Heart right ventricle (tissue), 16 donors: ENCODE results near the gene PPP1R16B. TPM values are rescaled to one million over a fixed set of nuclear protein-coding genes. Genes with fewer than 3 reads are reported as not detected.
A peak's percentile ranks its signal among the peaks of the same experiment; 100 is the strongest.

Source experiments
- ATAC-seq, 8 donors: fragments of 200-7000 bp; cut with Tn5 transposase; one replicate each; pipeline ENCODE4 v1.9.1; 2020; ENCODE audit warnings: mild to moderate bottlenecking in 8 of 8, moderate library complexity in 8 of 8, moderate number of reproducible peaks in 1 of 8
- DNase-seq, 2 donors: peaks; one replicate each; pipeline ENCODE4 v3.0.0-alpha.2; 2020
- H3K27ac ChIP-seq, 10 donors: fragments of 200-600 bp; sonication (generic) in 2 of 10; one replicate each; pipeline versions ENCODE4 v1.5.0 to v1.8.0; 2020 to 2022; ENCODE audit warnings: mild to moderate bottlenecking in 3 of 10
- H3K27me3 ChIP-seq, 7 donors: fragments of 200-600 bp; one replicate each; pipeline ENCODE4 v1.8.0; 2021 to 2022; ENCODE audit warnings: mild to moderate bottlenecking in 2 of 7
- H3K36me3 ChIP-seq, 9 donors: fragments of 200-600 bp; sonication (generic) in 1 of 9; one replicate each; pipeline versions ENCODE4 v1.5.0 to v1.8.0; 2020 to 2022; ENCODE audit warnings: mild to moderate bottlenecking in 2 of 9
- H3K4me1 ChIP-seq, 9 donors: fragments of 200-600 bp; sonication (generic) in 1 of 9; one replicate each; pipeline versions ENCODE4 v1.5.0 to v1.8.0; 2020 to 2022; ENCODE audit warnings: mild to moderate bottlenecking in 4 of 9
- H3K4me3 ChIP-seq, 10 donors: fragments of 200-600 bp; sonication (generic) in 2 of 10; one replicate each; pipeline versions ENCODE4 v1.5.0 to v1.8.0; 2020 to 2022; ENCODE audit warnings: mild to moderate bottlenecking in 7 of 10, moderate library complexity in 2 of 10
- H3K9me3 ChIP-seq, 11 donors: fragments of 200-600 bp in 10 of 11; sonication (generic) in 2 of 11; one replicate each; pipeline versions ENCODE4 v1.5.0 to v1.8.0; 2013 to 2022; ENCODE audit warnings: mild to moderate bottlenecking in 2 of 11, control low read depth in 1 of 11, moderate library complexity in 1 of 11
- WGBS, 2 donors: extraction: QIAGEN DNeasy Blood & Tissue Kit; methylation state at CpG; one replicate each; pipeline ENCODE4 v1.1.7; 2013; ENCODE audit warnings: inconsistent platforms in 1 of 2; 5-methylcytosine and 5-hydroxymethylcytosine counted together
- intact Hi-C, 10 donors: fragments of 100-400 bp; cut with DNase I; formaldehyde crosslinking; loops; one replicate each; pipeline versions ENCODE4 v1.11.1 to v1.14.2; 2022
- polyA plus RNA-seq, 2 donors: library from polyadenylated mRNA; stranded (reverse); fragments of 200-250 nt; gene quantifications; one replicate each; pipeline ENCODE4 v1.2.3, GENCODE V29; 2013
- total RNA-seq, 10 donors: library from RNA; stranded (reverse); fragmentation: NEBNext Ultra II Directional in 3 of 10; extraction: Animal tissue kit (Norgen Biotek cat#: 25700) in 3 of 10; gene quantifications; one replicate each; pipeline versions ENCODE4 v1.2.1 to v1.2.4, GENCODE V29; 2021 to 2023
- TF ChIP-seq, protein P1 (sequence below), 9 donors: fragments of 200-600 bp; sonication (generic) in 2 of 9; IDR thresholded peaks; one replicate each; pipeline versions ENCODE4 v1.5.0 to v1.8.0; 2021 to 2022; ENCODE audit warnings: antibody characterized with exemption in 9 of 9, mild to moderate bottlenecking in 5 of 9, moderate library complexity in 1 of 9
- donor health status: Arrhythmogenic right ventricular cardiomyopathy.
- donor health status: ischemic (EF 13 %, LVEDD 7.1; RV severe dilation, severe dysfunction).
- donor health status: healthy with polysubstance abuse.
- donor health status: DM: no; HTN: yes; CAD: no.
- donor health status: DM: no; HTN: no; CAD: no.
- donor health status: ischemic (EF 25% LVEDD 6.9; RV normal size, moderate dysfunction).
- donor health status: ischemic (EF 25% LVEDD 5.7; RV mildly dilated, moderate dysfunction).
- donor health status: healthy.
- donor health status: DM: yes; HTN: yes; CAD: no.
- donor health status: Ischemic cardiomyopathy.
- donor health status: ischemic (EF 35%, LVEDD 5.7; RV mildly dilated, moderate dysfunction).
- donor health status: nonischemic (EF 11% LVEDD 7.7; RV severe dilation, severe dysfunction).
- donor health status: DM: yes; HTN: yes; CAD: no.
- donor health status: PGD.
- donor health status: ischemic (EF 29% LVEDD 5.4; RV normal size, mild dysfunction).
- donor health status: nonischemic (EF 23%, LVEDD 6.1; RV moderate dilation, normal function).

PPP1R16B gene
- total and polyA plus RNA-seq, 12 donors = 2.5 to 13.8 (median 5.8) TPM

DNA sequence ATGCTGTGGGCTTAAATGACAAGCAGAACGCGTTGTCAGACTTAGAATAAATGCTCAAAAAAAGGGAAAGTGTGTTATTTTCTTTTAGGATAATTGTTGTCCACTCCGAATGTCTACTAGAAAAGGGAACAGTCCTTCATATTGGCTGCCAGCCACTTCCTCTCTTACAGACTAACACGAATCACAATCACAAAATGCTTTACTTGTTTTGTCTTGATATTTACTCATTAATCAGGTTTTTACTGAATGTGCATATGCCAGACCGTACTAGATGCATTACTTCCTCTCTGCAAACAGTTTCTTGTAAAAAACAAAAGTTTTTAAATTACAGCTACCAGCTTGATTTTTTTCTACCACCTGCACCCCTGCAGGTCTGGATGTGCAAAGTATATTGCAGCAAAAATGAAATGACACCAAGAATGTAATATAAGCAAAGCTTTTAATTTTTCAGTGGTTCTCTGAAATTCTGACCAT is 157.5 kb downstream of the PPP1R16B start:
- DNase-seq (no peak), ATAC-seq (no peak)
- Histone ChIP-seq H3K27ac (peak overlapping the region; percentile 89 to 96 (median 94)), H3K36me3 (peaks cover 0 to 19% (median 0%) of the 10 kb centered on the region in 9 donors), H3K4me3 (peak overlapping the region; percentile 82 to 99 (median 96)), H3K27me3 (no peaks in the 10 kb centered on the region), H3K9me3 (no peaks in the 10 kb centered on the region), H3K4me1 (peaks cover 0 to 22% (median 15%) of the 10 kb centered on the region in 9 donors)
- WGBS, 2 donors = 6 to 7% methylated on average over 5 of the region's 5 CpGs
- intact Hi-C loops = loop anchor here in 3 of 10 donors (1.0 to 2.0 kb wide), 2 partner anchors 36 to 37 kb away; partner anchors contain the start of gene FAM83D (in 3 of the 3)
- TF ChIP-seq, protein P1, sequence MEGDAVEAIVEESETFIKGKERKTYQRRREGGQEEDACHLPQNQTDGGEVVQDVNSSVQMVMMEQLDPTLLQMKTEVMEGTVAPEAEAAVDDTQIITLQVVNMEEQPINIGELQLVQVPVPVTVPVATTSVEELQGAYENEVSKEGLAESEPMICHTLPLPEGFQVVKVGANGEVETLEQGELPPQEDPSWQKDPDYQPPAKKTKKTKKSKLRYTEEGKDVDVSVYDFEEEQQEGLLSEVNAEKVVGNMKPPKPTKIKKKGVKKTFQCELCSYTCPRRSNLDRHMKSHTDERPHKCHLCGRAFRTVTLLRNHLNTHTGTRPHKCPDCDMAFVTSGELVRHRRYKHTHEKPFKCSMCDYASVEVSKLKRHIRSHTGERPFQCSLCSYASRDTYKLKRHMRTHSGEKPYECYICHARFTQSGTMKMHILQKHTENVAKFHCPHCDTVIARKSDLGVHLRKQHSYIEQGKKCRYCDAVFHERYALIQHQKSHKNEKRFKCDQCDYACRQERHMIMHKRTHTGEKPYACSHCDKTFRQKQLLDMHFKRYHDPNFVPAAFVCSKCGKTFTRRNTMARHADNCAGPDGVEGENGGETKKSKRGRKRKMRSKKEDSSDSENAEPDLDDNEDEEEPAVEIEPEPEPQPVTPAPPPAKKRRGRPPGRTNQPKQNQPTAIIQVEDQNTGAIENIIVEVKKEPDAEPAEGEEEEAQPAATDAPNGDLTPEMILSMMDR (IDR thresholded peaks at IDR 0.05) = no peak

DNA sequence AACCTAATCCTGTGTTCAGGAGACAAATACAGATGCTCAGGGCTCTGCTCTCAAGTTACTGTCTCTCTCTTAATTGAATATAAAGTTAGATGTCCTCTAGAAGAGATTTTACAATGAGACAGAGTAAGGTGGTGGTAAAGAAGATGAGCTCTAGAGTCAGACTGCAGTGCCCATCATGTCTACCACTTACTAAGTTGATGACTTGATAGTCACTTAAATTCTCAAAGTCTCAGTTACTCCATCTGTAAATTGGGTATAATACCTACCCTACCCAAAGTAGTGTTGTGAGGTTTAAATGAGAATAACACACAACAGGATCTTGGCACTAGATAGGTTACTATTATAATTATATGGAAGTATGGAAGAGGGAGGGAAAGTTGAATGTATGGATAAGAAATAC is 158.2 kb downstream of the PPP1R16B start:
- H3K27me3 ChIP-seq = no peaks in the 10 kb centered on the region
- peaks cover 0 to 25% (median 0%) of the 10 kb centered on the region in 9 donors for H3K36me3 ChIP-seq
- H3K9me3 ChIP-seq = no peaks in the 10 kb centered on the region
- TF ChIP-seq, protein P1 (IDR thresholded peaks at IDR 0.05) = no peak
- DNase-seq (no peak), ATAC-seq (no peak)
- H3K4me3 ChIP-seq = no peak overlapping the region
- H3K27ac ChIP-seq = no peak overlapping the region
- H3K4me1 ChIP-seq = peaks cover 0 to 22% (median 15%) of the 10 kb centered on the region in 9 donors
- intact Hi-C loops = loop anchor here in 2 of 10 donors (2.0 kb wide), 1 partner anchor 37 kb away; the partner anchor contains the start of gene FAM83D (in 2 of the 2)

DNA sequence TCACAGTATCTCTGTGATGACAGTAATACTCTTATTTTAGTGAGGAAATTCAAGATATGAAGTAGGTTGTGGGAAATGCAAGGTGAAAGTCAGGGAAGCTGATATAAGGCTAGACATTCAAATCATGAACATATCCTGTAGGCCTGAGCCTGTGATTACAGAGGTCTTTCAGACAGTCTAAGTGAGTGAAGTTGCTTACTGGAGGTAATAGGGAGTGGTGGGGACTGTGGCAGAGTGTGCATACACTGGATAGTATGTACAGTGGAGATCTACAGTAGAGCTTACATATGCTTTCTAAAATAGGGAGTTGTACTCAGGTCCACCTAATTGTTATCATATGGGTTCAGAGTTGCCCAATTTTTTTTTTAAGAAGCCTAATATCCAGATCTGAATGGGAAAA is 159.8 kb downstream of the PPP1R16B start:
- Histone ChIP-seq H3K9me3 (no peaks in the 10 kb centered on the region), H3K27me3 (no peaks in the 10 kb centered on the region), H3K27ac (no peak overlapping the region), H3K36me3 (peaks cover 0 to 40% (median 8%) of the 10 kb centered on the region in 9 donors), H3K4me3 (no peak overlapping the region), H3K4me1 (peaks cover 0 to 28% (median 16%) of the 10 kb centered on the region in 9 donors)
- TF ChIP-seq, protein P1 (IDR thresholded peaks at IDR 0.05) = no peak
- intact Hi-C loops = no loop called here
- DNase-seq (no peak), ATAC-seq (no peak)

DNA sequence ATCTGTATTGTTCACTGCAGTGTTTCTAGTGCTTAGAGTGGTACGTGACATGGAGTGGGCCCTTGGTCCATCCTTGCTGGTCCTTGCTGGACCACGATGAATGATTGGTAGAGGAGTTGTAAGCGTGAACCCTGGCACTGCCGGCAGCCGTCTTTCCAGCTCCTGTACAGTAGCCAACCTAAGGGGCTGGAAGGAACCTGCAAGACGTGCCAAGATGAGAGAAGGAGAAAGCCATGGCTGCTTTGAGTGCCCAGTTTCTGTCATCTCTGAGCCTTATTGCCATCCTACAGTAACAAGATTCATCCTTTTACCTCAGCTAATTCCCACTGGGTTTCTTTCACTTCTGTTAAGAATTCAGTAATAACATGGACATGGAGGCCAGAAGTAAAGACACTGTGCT is 162.6 kb downstream of the PPP1R16B start:
- TF ChIP-seq, protein P1 (IDR thresholded peaks at IDR 0.05) = no peak
- H3K36me3 ChIP-seq = peaks cover 0 to 69% (median 19%) of the 10 kb centered on the region in 9 donors
- no peak for ATAC-seq

More for the DNA sequence above, 162.6 kb downstream of the PPP1R16B start:
- Histone ChIP-seq H3K4me1 (peaks cover 0 to 19% (median 9%) of the 10 kb centered on the region in 9 donors), H3K9me3 (no peaks in the 10 kb centered on the region), H3K27me3 (no peaks in the 10 kb centered on the region), H3K27ac (no peak overlapping the region), H3K4me3 (no peak overlapping the region)
- intact Hi-C loops = no loop called here
- no peak for DNase-seq
- WGBS, 2 donors = 89% methylated on average over 6 of the region's 6 CpGs
